Caco-2 (cell line): ENCODE results near the gene STAT1. TPM values are rescaled to one million over a fixed set of nuclear protein-coding genes. Genes with fewer than 3 reads are reported as not detected.
"Not testable (repeated sequence)": the region's sequence is repeated elsewhere in the genome, so short reads cannot be mapped to it uniquely, and the experiment has no call there.

Source experiments
- BruUV-seq: library from RNA; stranded (reverse); fragments of 400-500 nt; replicated peaks from 2 replicates; lab custom pipeline; 2021; lab: Mats Ljungman, UMichigan
- CTCF ChIA-PET: fragments of 300-600 bp; sonication (Branson Sonifier 250); formaldehyde crosslinking; loops from one replicate; lab custom pipeline; 2022; ENCODE audit warnings: antibody characterized with exemption; lab: Charles Lee
- POLR2A ChIA-PET: fragments of 300-600 bp; sonication (Branson Sonifier 250); formaldehyde crosslinking; loops from one replicate; lab custom pipeline; 2022; ENCODE audit warnings: antibody characterized with exemption; lab: Charles Lee
- DNase-seq, 2 experiments: peaks; one replicate each; pipeline versions ENCODE4 v3.0.0 to v3.0.0-alpha.2; 2020 to 2022
- H3K27me3 ChIP-seq: replicated peaks from 2 replicates; pipeline ENCODE4 v1.6.0; 2011; ENCODE audit warnings: low read length; ENCODE audit not compliant: control insufficient read depth, insufficient read depth
- H3K36me3 ChIP-seq: 2 replicates; pipeline ENCODE4 v1.5.1; 2011; ENCODE audit warnings: low read length; ENCODE audit not compliant: control insufficient read depth, insufficient read depth
- H3K4me1 ChIP-seq: fragments of 250-450 bp; sonication (Bioruptor Pico); 2 replicates; pipeline ENCODE4 v1.5.1; 2020; ENCODE audit warnings: mild to moderate bottlenecking
- H3K4me3 ChIP-seq: 2 replicates; pipeline ENCODE4 v1.5.1; 2011; ENCODE audit warnings: low read depth, mild to moderate bottlenecking, control low read depth, low read length
- H3K9me3 ChIP-seq: fragments of 250-450 bp; sonication (Bioruptor Pico); 2 replicates; pipeline ENCODE4 v1.5.1; 2020; ENCODE audit warnings: mild to moderate bottlenecking, moderate library complexity
- H3K27ac Mint-ChIP-seq: one replicate; pipeline ENCODE4 v1.8.0; 2022; ENCODE audit warnings: mixed read lengths; ENCODE audit not compliant: unreplicated experiment
- H3K27me3 Mint-ChIP-seq: one replicate; pipeline ENCODE4 v1.8.0; 2022; ENCODE audit warnings: mixed read lengths; ENCODE audit not compliant: insufficient read depth, unreplicated experiment
- H3K36me3 Mint-ChIP-seq: one replicate; pipeline ENCODE4 v1.8.0; 2022; ENCODE audit warnings: mild to moderate bottlenecking, mixed read lengths; ENCODE audit not compliant: insufficient read depth, unreplicated experiment
- H3K4me1 Mint-ChIP-seq: one replicate; pipeline ENCODE4 v1.8.0; 2022; ENCODE audit warnings: low read depth, mixed read lengths; ENCODE audit not compliant: unreplicated experiment
- H3K4me3 Mint-ChIP-seq: one replicate; pipeline ENCODE4 v1.8.0; 2022; ENCODE audit warnings: mild to moderate bottlenecking, moderate library complexity, mixed read lengths; ENCODE audit not compliant: unreplicated experiment
- H3K9me3 Mint-ChIP-seq: one replicate; pipeline ENCODE4 v1.8.0; 2022; ENCODE audit warnings: mixed read lengths; ENCODE audit not compliant: unreplicated experiment
- intact Hi-C: fragments of 100-400 bp; cut with micrococcal nuclease; formaldehyde crosslinking; loops from one replicate; pipeline ENCODE4 v1.10.0; 2022; ENCODE audit not compliant: unreplicated experiment
- total RNA-seq: library from RNA; stranded (reverse); gene quantifications from 2 replicates; pipeline ENCODE4 v1.2.3, GENCODE V29; 2022
- TF ChIP-seq, protein P1 (sequence below), 2 experiments: fragments of 200-600 bp in 1 of 2; IDR thresholded peaks; 1 replicate in 1 of 2; 2 replicates in 1 of 2; pipeline versions ENCODE4 v1.5.1 to v1.8.0; 2011 to 2022; ENCODE audit warnings: antibody characterized with exemption in 1 of 2, control low read depth in 1 of 2, inconsistent platforms in 1 of 2, low read depth in 1 of 2, low read length in 1 of 2, mild to moderate bottlenecking in 1 of 2, moderate library complexity in 1 of 2; ENCODE audit not compliant: insufficient read depth in 1 of 2, severe bottlenecking in 1 of 2, unreplicated experiment in 1 of 2

STAT1 gene
- total RNA-seq, 1 experiment from 2014 or later: 126 TPM

GRCh38 chr2:190961918-190962487 is 52.0 kb downstream of the STAT1 start:
- TF ChIP-seq, protein P1, sequence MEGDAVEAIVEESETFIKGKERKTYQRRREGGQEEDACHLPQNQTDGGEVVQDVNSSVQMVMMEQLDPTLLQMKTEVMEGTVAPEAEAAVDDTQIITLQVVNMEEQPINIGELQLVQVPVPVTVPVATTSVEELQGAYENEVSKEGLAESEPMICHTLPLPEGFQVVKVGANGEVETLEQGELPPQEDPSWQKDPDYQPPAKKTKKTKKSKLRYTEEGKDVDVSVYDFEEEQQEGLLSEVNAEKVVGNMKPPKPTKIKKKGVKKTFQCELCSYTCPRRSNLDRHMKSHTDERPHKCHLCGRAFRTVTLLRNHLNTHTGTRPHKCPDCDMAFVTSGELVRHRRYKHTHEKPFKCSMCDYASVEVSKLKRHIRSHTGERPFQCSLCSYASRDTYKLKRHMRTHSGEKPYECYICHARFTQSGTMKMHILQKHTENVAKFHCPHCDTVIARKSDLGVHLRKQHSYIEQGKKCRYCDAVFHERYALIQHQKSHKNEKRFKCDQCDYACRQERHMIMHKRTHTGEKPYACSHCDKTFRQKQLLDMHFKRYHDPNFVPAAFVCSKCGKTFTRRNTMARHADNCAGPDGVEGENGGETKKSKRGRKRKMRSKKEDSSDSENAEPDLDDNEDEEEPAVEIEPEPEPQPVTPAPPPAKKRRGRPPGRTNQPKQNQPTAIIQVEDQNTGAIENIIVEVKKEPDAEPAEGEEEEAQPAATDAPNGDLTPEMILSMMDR (IDR thresholded peaks at IDR 0.05; ENCODE audit: insufficient read depth in 1 of 2, low read depth in 1 of 2, low read length in 1 of 2, severe bottlenecking in 1 of 2, unreplicated experiment in 1 of 2): no peak
- H3K9me3 Mint-ChIP-seq: no peaks in the 10 kb centered on the region
- intact Hi-C loops: no loop called here
- ChIA-PET POLR2A (no interaction called here), CTCF (no interaction called here)
- H3K36me3 Mint-ChIP-seq: peaks cover 62% of the 10 kb centered on the region
- no TSS peak for BruUV-seq
- H3K27ac Mint-ChIP-seq: no peak overlapping the region
- no peaks in the 10 kb centered on the region for H3K27me3 Mint-ChIP-seq
- Histone ChIP-seq H3K36me3 (peaks cover 2% of the 10 kb centered on the region; the same call in 1 of the 2 replicates), H3K4me3 (no peak overlapping the region), H3K4me1 (no peaks in the 10 kb centered on the region), H3K27me3 (no peaks in the 10 kb centered on the region), H3K9me3 (no peaks in the 10 kb centered on the region)
- no peak overlapping the region for H3K4me3 Mint-ChIP-seq
- H3K4me1 Mint-ChIP-seq: peaks cover 7% of the 10 kb centered on the region
- no peak for DNase-seq

DNA sequence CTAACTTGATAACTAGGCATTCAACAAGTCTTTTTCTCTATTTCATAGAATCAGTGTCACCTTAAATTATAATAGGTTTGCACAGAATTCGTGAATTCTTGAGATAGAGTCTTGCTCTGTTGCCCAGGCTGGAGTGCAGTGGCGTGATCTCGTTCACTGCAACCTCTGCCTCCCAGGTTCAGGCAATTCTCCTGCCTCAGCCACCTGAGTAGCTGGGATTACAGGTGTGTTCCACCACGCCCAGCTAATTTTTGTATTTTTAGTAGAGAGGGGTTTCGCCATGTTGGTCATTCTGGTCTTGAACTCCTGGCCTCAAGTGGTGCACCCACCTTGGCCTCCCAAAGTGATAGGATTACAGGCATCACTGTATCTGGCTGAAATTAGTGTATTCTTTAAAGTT is 52.9 kb downstream of the STAT1 start:
- H3K4me1 ChIP-seq, H3K27me3 Mint-ChIP-seq, H3K9me3 Mint-ChIP-seq, H3K4me3 ChIP-seq, H3K4me3 Mint-ChIP-seq, H3K27me3 ChIP-seq, BruUV-seq, H3K36me3 ChIP-seq, CTCF ChIA-PET, H3K27ac Mint-ChIP-seq, H3K9me3 ChIP-seq, H3K4me1 Mint-ChIP-seq, POLR2A ChIA-PET, intact Hi-C loops, DNase-seq: not testable (repeated sequence)
- peaks cover 61% of the 10 kb centered on the region for H3K36me3 Mint-ChIP-seq

DNA sequence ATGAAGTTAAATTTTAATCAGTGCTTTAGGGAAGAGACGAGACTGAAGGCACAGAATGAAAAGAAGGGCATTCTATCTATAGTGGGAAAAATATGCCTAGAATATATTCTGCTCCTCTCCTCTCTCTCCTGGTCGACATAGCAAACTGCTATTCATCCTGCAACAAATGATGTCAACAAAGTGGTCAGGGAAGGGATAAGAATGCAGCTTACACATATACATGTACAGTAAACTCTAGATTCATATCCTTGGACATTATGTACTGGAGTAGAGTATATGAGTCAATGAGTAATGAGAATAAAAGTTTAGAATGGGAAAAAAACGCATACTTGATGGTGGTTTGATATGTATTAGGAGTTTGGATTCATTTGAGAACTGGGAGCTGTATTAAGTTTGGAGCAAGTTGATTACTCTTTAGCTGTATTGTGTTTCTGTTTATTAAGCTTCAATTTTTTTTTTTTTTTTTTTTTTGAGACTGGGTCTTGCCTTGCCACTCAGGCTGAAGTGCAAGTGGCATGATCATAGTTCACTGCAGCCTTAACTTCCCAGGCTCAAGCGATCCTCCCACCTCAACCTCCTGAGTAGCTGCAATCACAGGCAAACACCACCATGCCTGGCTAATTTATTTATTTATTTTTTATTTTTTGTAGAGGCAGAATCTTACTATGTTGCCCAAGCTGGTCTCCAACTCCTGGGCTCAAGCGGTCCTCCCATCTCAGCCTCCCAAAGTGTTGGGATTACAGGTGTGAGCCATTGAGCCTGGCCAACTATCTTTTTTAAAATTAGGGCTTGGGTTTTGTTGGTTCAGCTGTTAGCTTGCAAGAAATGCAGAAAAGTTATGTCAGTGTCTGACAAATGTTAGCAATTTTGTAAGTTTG is 53.8 kb downstream of the STAT1 start:
- POLR2A ChIA-PET: no interaction called here
- Mint-ChIP-seq H3K9me3 (peaks cover 11% of the 10 kb centered on the region), H3K36me3 (peaks cover 61% of the 10 kb centered on the region), H3K27ac (no peak overlapping the region), H3K27me3 (no peaks in the 10 kb centered on the region), H3K4me1 (peaks cover 7% of the 10 kb centered on the region), H3K4me3 (no peak overlapping the region)
- no TSS peak for BruUV-seq
- TF ChIP-seq, protein P1 (IDR thresholded peaks at IDR 0.05; ENCODE audit: insufficient read depth in 1 of 2, low read depth in 1 of 2, low read length in 1 of 2, severe bottlenecking in 1 of 2, unreplicated experiment in 1 of 2): no peak
- no peak overlapping the region for H3K4me3 ChIP-seq
- intact Hi-C loops: no loop called here
- no peak for DNase-seq
- no peaks in the 10 kb centered on the region for H3K27me3 ChIP-seq
- peaks cover 4% of the 10 kb centered on the region for H3K9me3 ChIP-seq
- H3K4me1 ChIP-seq: no peaks in the 10 kb centered on the region
- CTCF ChIA-PET: interaction anchor here (0.6 kb wide), 1 partner anchor 20 kb away, joined by 3 read pairs; no protein-coding TSS in a partner anchor
- H3K36me3 ChIP-seq: peaks cover 2% of the 10 kb centered on the region; the same call in 1 of the 2 replicates
